ENCODE data around the gene C6orf141.
"Not testable (repeated sequence)": the region's sequence is repeated elsewhere in the genome, so short reads cannot be mapped to it uniquely, and the experiment has no call there.

C6orf141 gene

DNA sequence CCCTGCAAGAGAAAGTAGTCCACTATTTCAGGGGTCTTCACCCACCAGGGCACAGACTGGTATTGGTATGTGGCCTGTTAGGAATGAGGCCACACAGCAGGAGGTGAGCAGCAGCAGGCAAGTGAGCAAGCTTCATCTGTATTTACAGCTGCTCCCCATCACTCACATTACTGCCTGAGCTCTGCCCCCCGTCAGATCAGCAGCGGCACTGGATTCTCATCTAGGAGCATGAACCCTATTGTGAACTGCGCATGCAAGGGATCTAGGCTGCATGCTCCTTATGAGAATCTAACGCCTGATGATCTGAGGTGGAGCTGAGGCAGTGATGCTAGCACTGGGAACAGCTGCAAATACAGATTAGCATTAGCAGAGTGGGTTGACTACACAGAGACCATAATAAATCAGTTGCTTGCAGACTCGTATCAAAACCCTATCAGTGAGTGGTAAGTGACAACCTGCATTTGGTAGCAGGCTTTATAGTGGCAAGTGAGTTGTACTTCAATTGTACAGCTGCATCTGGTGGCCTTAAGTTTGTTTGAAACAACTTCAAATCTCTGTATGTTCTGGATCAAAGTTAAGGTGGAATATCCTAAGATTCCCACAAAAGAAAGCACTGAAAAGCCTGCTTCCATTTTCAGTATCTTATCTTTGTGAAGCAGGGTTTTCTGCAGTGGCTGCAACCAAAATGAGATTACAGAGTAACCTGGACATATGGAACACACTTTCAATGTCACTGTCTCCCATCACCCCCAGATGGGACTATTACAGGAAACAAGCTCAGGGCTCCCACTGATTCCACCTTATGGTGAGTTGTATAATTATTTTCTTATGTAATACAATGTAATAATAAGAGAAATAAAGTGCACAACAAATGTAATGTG, 12.8 kb downstream of the C6orf141 start:
- DNase-seq = no peak
- intact Hi-C loops (cut with DNase I) = no loop called here

DNA sequence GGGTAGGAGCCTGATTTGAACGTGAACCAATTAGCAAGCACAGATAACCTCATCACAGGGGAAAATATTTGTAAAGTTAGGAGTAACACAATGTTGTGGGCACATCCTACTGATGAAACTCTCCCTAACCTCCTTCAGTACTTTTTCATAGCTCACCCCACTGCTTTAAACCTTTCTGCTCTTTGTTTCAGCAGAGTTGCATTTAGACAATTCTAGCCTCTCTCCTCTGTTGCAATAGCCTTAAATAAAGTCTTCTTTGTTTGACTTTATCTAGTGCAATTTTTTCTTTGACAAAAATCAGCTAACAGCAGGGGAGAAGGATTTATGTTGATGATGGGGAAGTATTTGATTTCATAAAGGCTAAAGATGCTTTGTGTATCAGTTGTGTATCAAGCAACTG, 14.1 kb downstream of the C6orf141 start:
- intact Hi-C loops (cut with DNase I) = no loop called here
- no peak for DNase-seq

DNA sequence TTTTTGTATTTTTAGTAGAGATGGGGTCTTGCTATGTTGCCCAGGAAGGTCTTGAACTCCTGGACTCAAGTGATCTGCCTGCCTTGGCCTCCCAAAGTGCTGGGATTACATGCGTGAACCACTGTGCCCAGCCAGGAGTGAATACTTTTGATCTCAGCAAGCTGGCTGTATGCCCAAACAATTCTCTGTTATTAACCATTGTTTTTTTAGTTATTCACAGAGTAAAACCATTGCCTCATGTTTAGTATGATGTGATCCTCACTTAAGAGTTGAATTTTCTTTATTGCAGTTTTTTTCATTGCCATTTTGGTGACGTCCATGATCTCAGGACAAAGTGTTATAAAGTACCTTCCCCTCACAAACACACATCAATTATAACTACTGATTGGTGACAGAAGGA, 14.8 kb downstream of the C6orf141 start:
- intact Hi-C loops (cut with DNase I) = no loop called here
- DNase-seq = no peak

DNA sequence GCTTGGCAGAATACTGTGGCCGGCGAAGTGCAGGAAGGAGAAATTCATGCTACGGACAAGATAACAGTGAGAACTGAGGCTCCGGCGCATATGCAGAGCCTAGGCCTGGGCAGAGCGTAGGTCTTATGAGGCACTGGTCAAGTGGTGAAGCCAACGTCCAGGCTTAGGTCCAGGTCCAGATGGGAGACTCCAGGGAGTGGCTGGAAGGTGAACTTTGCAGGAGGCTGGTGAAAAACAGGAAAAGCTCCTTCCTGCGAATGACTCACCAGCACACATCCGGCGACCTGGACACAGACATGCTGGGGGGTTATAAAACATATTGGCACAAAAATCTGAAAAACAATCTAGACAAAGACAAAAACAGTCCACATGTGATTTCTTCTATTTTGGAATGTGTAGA, 15.4 kb downstream of the C6orf141 start:
- intact Hi-C loops (cut with DNase I) = no loop called here

DNA sequence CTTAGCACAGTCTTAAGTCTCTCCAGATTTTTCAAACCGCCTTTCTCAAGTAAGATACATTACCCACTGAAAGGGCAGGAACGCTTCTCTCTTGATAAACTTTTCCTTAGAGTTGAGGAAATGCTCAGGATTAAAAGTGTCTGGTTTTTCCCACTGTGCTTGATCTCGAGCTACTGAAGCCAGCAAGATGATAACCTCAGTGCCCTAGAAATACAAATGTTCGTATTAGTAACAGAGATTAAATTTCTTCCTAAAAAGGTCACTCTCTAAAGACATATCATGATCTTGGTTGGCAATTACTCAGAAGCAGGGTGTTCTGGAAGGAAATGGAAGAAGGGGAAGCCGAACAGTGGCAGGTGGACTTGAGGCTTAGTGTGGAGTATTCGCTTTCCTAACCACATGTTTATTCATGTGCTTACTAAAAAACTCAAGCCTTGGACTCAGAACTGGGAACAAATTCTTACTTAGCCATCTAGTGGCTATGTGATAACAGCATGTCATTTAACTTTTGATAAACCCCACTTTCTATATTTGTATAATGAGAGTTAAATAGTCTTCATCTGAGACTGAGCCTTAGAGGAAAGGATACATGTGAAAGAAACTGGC, 20.1 kb downstream of the C6orf141 start:
- intact Hi-C loops (cut with DNase I) = no loop called here
- DNase-seq = no peak

More for the DNA sequence above, 15.4 kb downstream of the C6orf141 start:
- no peak for DNase-seq

DNA sequence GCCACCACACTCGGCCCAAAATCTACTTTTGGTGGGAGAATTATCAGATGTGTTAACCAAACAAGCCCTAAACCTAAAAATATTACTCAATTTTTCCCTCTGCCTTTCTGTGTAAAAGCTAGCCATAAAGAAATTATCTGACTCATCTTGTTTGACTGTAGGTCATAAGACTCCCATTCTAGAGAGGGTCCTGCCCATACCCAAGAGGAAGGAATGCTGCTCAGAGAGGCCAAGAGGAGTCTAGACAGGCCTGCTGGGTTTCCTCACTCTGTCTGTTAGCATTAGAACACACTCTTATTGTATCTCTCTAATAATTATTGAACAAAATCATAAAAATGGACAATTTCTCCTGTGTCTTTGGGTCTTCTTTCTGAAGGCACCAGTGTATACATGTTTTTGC, 26.1 kb downstream of the C6orf141 start:
- DNase-seq = no peak
- intact Hi-C loops (cut with DNase I) = no loop called here

DNA sequence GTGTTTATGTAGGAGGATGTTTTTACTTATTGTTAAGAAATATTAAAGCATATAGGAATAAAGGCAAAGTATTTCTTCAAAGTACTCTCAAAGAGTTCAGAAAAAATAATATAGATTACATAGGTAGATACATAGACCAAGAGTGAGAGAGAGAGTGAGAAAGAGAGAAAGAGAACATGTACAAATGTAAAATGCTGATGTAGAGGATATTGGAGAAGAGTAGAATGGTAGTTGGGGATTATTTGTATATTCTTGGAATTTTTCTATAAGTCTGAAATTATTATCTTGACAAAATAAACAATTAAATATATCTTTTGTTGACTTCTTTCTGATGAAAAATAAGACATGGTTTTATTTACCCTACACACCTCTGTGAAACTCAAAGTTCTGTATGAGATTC, 29.2 kb downstream of the C6orf141 start:
- DNase-seq = no peak
- intact Hi-C loops (cut with DNase I) = no loop called here

DNA sequence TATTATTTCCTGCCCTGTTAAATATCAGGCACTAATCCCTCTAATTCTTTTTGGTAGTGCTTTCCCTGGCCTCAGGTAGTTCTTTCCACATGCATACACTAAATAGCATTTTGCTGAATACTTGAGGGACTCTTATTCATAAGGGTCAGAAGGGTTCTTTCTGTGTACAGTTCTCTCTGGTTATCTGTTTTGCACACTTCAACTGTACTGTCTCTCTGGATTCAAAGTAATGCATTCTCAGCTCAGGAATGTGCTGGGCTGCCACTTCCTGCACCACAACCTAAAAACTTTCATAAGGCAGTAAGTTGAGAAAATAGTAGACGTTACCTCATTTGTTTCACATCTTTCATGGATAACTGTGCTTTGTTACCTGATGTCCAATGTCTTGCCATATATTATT, 32.1 kb downstream of the C6orf141 start:
- intact Hi-C loops (cut with DNase I) = no loop called here

DNA sequence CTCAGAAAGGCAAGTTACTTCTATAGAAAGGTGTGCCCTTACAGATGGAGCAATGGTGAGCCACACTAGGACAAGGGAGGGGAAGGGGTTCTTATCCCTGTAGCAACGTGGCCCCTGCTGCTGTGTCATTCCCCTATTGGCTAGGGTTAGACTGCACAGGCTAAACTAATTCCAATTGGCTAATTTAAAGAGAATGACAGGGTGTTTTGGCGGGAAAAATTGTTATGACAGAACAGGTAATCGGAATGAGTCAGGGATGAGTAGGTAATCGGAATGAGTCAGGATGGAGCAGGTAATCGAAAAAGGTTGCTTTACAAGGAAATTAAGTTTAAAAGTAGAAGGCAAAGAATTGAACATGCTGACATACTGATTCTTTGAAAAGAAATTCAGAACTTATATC, 36.8 kb downstream of the C6orf141 start:
- DNase-seq; intact Hi-C loops (cut with DNase I): not testable (repeated sequence)

More for the DNA sequence above, 32.1 kb downstream of the C6orf141 start:
- DNase-seq = no peak
